GM12878 (cell line): ENCODE measurements around the gene ADD2.

Source experiments
- EZH2 ChIP-seq: IDR thresholded peaks from 2 replicates; pipeline ENCODE4 v1.6.1; 2012; ENCODE audit warnings: low read depth, mild to moderate bottlenecking, control low read depth, inconsistent platforms, low read length, borderline replicate concordance; ENCODE audit not compliant: control insufficient read depth
- FOXK2 ChIP-seq: fragments of 450-650 bp; IDR thresholded peaks from 2 replicates; pipeline ENCODE4 v1.6.1; 2017; ENCODE audit warnings: mild to moderate bottlenecking, moderate library complexity
- POLR2AphosphoS5 ChIP-seq: IDR thresholded peaks from 2 replicates; pipeline ENCODE4 v1.6.1; 2011; ENCODE audit warnings: mild to moderate bottlenecking, low read length, inconsistent platforms
- RELB ChIP-seq: fragments of 450-650 bp; IDR thresholded peaks from 2 replicates; pipeline ENCODE4 v1.6.1; 2017; ENCODE audit warnings: low read depth, mild to moderate bottlenecking, moderate library complexity

GRCh38 chr2:70698847-70699246 is 69.2 kb downstream of the ADD2 start:
- TF ChIP-seq RELB (no peak), FOXK2 (no peak), EZH2 (no peak), POLR2AphosphoS5 (no peak)
